Stimulated activated naive B cell treated with anti-CD40 and anti-IgM and Interleukin-4, amounts not matched to agents 10 μg/mL and 1 μg/mL and 100 μg/mL, for 72 hours (primary cell): ENCODE results near the gene EIF3I.

ENCODE experiments used
- ATAC-seq, 2 donors: fragments of 150-1000 bp; cut with Tn5 transposase; replicated peaks; 2 replicates each; pipeline ENCODE4 v1.10.0; 2021; ENCODE audit warnings: moderate library complexity in 1 of 2
- DNase-seq: peaks from one replicate; pipeline ENCODE4 v3.0.0; 2021
- H3K27ac Mint-ChIP-seq: one replicate; pipeline ENCODE4 v1.8.0; 2022; ENCODE audit warnings: mild to moderate bottlenecking, mixed read lengths
- H3K27me3 Mint-ChIP-seq, 2 donors: one replicate each; pipeline ENCODE4 v1.8.0; 2022; ENCODE audit warnings: mixed read lengths in 2 of 2
- H3K36me3 Mint-ChIP-seq, 2 donors: one replicate each; pipeline ENCODE4 v1.8.0; 2022; ENCODE audit warnings: mixed read lengths in 2 of 2, mild to moderate bottlenecking in 1 of 2
- H3K4me1 Mint-ChIP-seq, 2 donors: one replicate each; pipeline ENCODE4 v1.8.0; 2022; ENCODE audit warnings: mixed read lengths in 2 of 2, mild to moderate bottlenecking in 1 of 2
- H3K4me3 Mint-ChIP-seq, 2 donors: one replicate each; pipeline ENCODE4 v1.8.0; 2022; ENCODE audit warnings: mild to moderate bottlenecking in 2 of 2, mixed read lengths in 2 of 2, moderate library complexity in 1 of 2
- H3K9me3 Mint-ChIP-seq, 2 donors: one replicate each; pipeline ENCODE4 v1.8.0; 2022; ENCODE audit warnings: mixed read lengths in 2 of 2, mild to moderate bottlenecking in 1 of 2

EIF3I gene

GRCh38 chr1:32192220-32192948 lies 29.8 kb upstream of the EIF3I start:
- H3K27me3 Mint-ChIP-seq: no peaks in the 10 kb centered on the region
- peaks cover 17 to 20% of the 10 kb centered on the region in 2 donors for H3K4me1 Mint-ChIP-seq
- peaks cover 59 to 72% of the 10 kb centered on the region in 2 donors for H3K36me3 Mint-ChIP-seq
- H3K9me3 Mint-ChIP-seq: no peaks in the 10 kb centered on the region
- DNase-seq: no peak
- H3K4me3 Mint-ChIP-seq: no peak overlapping the region
- ATAC-seq: no peak
- H3K27ac Mint-ChIP-seq: peak overlapping the region; percentile 47

- Mint-ChIP-seq H3K4me3 (no peak overlapping the region), H3K4me1 (peaks cover 31 to 39% of the 10 kb centered on the region in 2 donors), H3K9me3 (no peaks in the 10 kb centered on the region), H3K36me3 (peaks cover 55 to 67% of the 10 kb centered on the region in 2 donors), H3K27me3 (no peaks in the 10 kb centered on the region), H3K27ac (peak overlapping the region; percentile 73)
- ATAC-seq (no peak), DNase-seq (no peak)
These were observed 27.2 kb upstream of the EIF3I start for GRCh38 chr1:32194984-32195383.

- peaks cover 34 to 44% of the 10 kb centered on the region in 2 donors for H3K4me1 Mint-ChIP-seq
- DNase-seq (no peak), ATAC-seq (no peak)
- no peaks in the 10 kb centered on the region for H3K27me3 Mint-ChIP-seq
- peak overlapping the region; percentile 73 for H3K27ac Mint-ChIP-seq
- peaks cover 53 to 64% of the 10 kb centered on the region in 2 donors for H3K36me3 Mint-ChIP-seq
- no peaks in the 10 kb centered on the region for H3K9me3 Mint-ChIP-seq
- H3K4me3 Mint-ChIP-seq: no peak overlapping the region
These were observed 26.7 kb upstream of the EIF3I start for GRCh38 chr1:32195531-32195930.

- Mint-ChIP-seq H3K27me3 (no peaks in the 10 kb centered on the region), H3K27ac (no peak overlapping the region), H3K36me3 (peaks cover 53 to 61% of the 10 kb centered on the region in 2 donors), H3K9me3 (no peaks in the 10 kb centered on the region), H3K4me1 (peaks cover 34 to 47% of the 10 kb centered on the region in 2 donors), H3K4me3 (no peak overlapping the region)
- ATAC-seq (no peak), DNase-seq (no peak)
These were observed 26.0 kb upstream of the EIF3I start for GRCh38 chr1:32195972-32196823.

- no peaks in the 10 kb centered on the region for H3K27me3 Mint-ChIP-seq
- no peak overlapping the region for H3K4me3 Mint-ChIP-seq
- H3K27ac Mint-ChIP-seq: no peak overlapping the region
- H3K9me3 Mint-ChIP-seq: no peaks in the 10 kb centered on the region
- H3K4me1 Mint-ChIP-seq: peaks cover 40 to 51% of the 10 kb centered on the region in 2 donors
- ATAC-seq (no peak), DNase-seq (no peak)
- peaks cover 49 to 58% of the 10 kb centered on the region in 2 donors for H3K36me3 Mint-ChIP-seq
These were observed 25.1 kb upstream of the EIF3I start for GRCh38 chr1:32197074-32197473.

GRCh38 chr1:32197837-32198236 lies 24.4 kb upstream of the EIF3I start:
- H3K4me1 Mint-ChIP-seq: peaks cover 44 to 58% of the 10 kb centered on the region in 2 donors
- ATAC-seq: no peak
- no peaks in the 10 kb centered on the region for H3K9me3 Mint-ChIP-seq
- no peak for DNase-seq
- peaks cover 47 to 57% of the 10 kb centered on the region in 2 donors for H3K36me3 Mint-ChIP-seq
- no peaks in the 10 kb centered on the region for H3K27me3 Mint-ChIP-seq
- H3K27ac Mint-ChIP-seq: no peak overlapping the region
- no peak overlapping the region for H3K4me3 Mint-ChIP-seq

GRCh38 chr1:32198237-32199042 lies 23.8 kb upstream of the EIF3I start:
- DNase-seq (no peak), ATAC-seq (no peak)
- peaks cover 45 to 53% of the 10 kb centered on the region in 2 donors for H3K36me3 Mint-ChIP-seq
- no peaks in the 10 kb centered on the region for H3K27me3 Mint-ChIP-seq
- peaks cover 46 to 63% of the 10 kb centered on the region in 2 donors for H3K4me1 Mint-ChIP-seq
- peak overlapping the region in 1 of 2 donors; percentile 42 for H3K4me3 Mint-ChIP-seq
- peak overlapping the region; percentile 99 for H3K27ac Mint-ChIP-seq
- H3K9me3 Mint-ChIP-seq: no peaks in the 10 kb centered on the region

GRCh38 chr1:32199043-32199716 lies 23.0 kb upstream of the EIF3I start:
- Mint-ChIP-seq H3K36me3 (peaks cover 45 to 53% of the 10 kb centered on the region in 2 donors), H3K4me3 (peak overlapping the region; percentile 83 to 91), H3K4me1 (peaks cover 51 to 70% of the 10 kb centered on the region in 2 donors), H3K27me3 (no peaks in the 10 kb centered on the region), H3K27ac (peak overlapping the region; percentile 99), H3K9me3 (no peaks in the 10 kb centered on the region)
- DNase-seq: no peak
- ATAC-seq: no peak

GRCh38 chr1:32199717-32200072 lies 22.5 kb upstream of the EIF3I start:
- no peak for ATAC-seq
- peaks cover 54 to 74% of the 10 kb centered on the region in 2 donors for H3K4me1 Mint-ChIP-seq
- no peaks in the 10 kb centered on the region for H3K9me3 Mint-ChIP-seq
- no peak for DNase-seq
- peak overlapping the region; percentile 83 to 91 for H3K4me3 Mint-ChIP-seq
- H3K36me3 Mint-ChIP-seq: peaks cover 46 to 53% of the 10 kb centered on the region in 2 donors
- H3K27me3 Mint-ChIP-seq: no peaks in the 10 kb centered on the region
- H3K27ac Mint-ChIP-seq: peak overlapping the region; percentile 99

- Mint-ChIP-seq H3K36me3 (peaks cover 42 to 55% of the 10 kb centered on the region in 2 donors), H3K27me3 (no peaks in the 10 kb centered on the region), H3K27ac (peak within 1 kb of the TSS; percentile 99), H3K4me3 (peak within 1 kb of the TSS; percentile 83 to 91), H3K4me1 (peaks cover 51 to 75% of the 10 kb centered on the region in 2 donors), H3K9me3 (no peaks in the 10 kb centered on the region)
- peak; percentile 59 to 61 for ATAC-seq
- peak; percentile 77 for DNase-seq
These were observed 21.8 kb upstream of the EIF3I start, which contains the start of gene CCDC28B for GRCh38 chr1:32200226-32201010. CCDC28B (plus strand) TSS chr1:32200595; CDS start chr1:32201936, 1,341 bp downstream.

GRCh38 chr1:32201011-32201855 lies 21.0 kb upstream of the EIF3I start:
- Mint-ChIP-seq H3K27me3 (no peaks in the 10 kb centered on the region), H3K9me3 (no peaks in the 10 kb centered on the region), H3K4me1 (peaks cover 53 to 83% of the 10 kb centered on the region in 2 donors), H3K4me3 (peak overlapping the region; percentile 83 to 91), H3K27ac (peak overlapping the region; percentile 99), H3K36me3 (peaks cover 38 to 59% of the 10 kb centered on the region in 2 donors)
- DNase-seq: peak; percentile 80
- ATAC-seq: peak; percentile 59 to 61

GRCh38 chr1:32204943-32205361 lies 17.3 kb upstream of the EIF3I start:
- Mint-ChIP-seq H3K9me3 (no peaks in the 10 kb centered on the region), H3K36me3 (peaks cover 39 to 69% of the 10 kb centered on the region in 2 donors), H3K4me1 (peaks cover 61 to 94% of the 10 kb centered on the region in 2 donors), H3K27ac (peak overlapping the region; percentile 90), H3K27me3 (no peaks in the 10 kb centered on the region), H3K4me3 (peak overlapping the region; percentile 90 to 94)
- DNase-seq (no peak), ATAC-seq (no peak)
